Measurements from ENCODE around the gene AGAP1.
"Not testable (repeated sequence)": the region's sequence is repeated elsewhere in the genome, so short reads cannot be mapped to it uniquely, and the experiment has no call there.

AGAP1 gene

DNA sequence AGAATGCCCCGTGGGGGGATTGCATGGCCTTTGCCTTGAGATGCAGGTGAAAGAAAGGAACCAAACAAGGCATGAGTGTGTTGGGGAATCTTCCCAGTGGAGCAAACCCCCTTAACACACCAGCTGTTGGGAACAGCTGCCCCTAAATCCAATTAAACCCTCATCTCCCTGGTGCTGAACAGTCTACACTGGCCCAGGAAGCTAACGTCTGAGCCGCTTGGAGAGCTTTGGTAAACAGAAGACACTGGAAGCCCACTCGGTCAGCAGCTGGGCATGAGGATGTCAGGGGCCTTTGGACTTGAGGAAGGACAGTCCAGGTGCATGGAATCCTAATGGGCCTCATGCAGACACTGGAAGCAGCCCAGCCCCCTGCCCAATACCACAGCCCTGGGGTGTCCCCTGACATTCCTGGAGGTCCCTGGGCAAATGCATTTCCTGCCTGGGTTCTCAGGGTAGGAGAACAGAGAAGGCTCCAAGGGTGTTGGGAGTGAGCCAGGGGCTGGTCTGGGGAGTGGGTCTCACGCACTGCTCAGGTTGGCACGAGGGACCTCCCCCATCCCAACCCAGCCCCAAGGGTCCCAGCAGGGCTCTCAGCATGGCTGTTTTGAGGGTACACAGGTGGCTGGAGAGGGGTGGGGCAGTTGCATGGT, 636.6 kb downstream of the AGAP1 start:
- no peak for DNase-seq (ENCODE audit: low read depth)

DNA sequence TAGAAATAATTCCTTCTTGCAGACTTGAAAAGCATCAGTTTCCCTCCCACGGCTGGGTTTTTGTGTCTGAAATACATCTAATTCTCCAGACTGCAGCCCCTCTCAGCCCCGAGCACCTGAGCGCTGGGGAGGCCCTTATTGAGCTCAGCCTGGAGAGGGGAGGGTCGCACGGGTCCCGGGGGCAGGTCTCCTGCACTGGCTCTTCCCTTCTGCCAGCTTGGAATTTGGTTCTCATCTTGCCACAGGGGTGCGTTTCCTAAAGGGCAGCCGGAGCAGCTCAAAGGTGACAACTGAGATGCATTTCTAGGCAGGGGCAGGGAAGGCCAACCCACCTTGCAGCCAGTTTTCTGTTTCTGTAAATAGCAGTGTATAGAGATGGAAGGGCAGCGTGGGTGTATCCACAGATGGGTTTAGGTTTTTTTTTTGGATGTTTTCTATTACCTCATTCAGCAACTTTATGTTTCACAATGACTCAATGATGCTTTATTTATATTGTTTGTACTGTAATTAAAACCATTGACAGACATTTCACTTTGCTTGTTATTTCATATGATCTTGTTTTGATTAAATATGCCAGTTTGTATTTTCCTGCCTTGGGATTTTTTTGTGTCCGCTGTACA, 637.3 kb downstream of the AGAP1 start:
- DNase-seq (ENCODE audit: low read depth), result no peak

DNA sequence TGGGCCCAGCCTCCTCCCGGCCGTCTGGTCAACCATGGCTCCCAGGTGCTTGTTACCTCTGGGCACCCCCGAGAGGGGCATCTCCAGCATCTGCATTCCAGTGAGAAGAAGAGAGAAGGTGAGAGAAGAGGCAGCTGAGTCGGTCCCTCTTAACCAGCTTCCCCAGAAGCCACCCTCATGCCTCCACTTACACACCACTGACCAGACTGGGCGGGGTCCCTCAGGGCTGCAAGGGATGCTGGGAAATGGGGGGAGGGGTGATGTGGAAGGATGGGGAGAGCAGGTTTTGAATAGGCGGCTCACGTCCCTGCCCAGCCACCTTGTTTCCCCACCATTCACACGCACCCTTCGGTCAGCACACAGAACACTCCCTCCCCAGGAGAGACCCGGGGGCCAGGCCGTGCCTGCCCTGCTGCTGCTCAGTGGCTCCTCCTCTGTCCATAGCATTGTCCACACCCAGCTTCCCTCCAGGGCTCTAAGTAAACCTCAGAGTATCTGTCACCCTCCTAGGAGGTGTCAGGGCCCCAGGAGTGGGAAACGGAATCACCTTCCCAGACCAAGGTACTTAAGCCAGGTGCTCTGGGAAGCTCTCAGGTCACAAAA, 639.7 kb downstream of the AGAP1 start:
- no peak for DNase-seq (ENCODE audit: low read depth)

DNA sequence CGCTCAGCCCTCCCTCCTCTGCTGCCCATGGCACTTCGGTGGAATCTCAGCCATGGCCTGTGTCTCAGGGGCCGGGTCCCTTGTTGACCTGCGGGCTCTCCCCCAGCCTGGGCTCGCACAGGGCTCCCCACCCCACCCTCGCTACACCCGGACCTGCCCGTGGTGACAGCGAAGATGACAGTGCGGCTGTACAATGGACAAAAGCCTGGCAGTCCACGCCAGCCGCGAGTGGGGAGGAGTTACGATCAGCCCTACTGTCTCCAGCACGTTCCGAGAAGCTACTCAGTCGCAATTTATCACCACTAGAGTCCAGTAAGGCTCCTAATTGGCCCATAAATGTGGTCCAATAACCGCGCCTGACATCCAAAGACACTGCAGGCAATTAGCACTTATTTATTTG, 642.7 kb downstream of the AGAP1 start:
- DNase-seq (ENCODE audit: low read depth), result no peak

DNA sequence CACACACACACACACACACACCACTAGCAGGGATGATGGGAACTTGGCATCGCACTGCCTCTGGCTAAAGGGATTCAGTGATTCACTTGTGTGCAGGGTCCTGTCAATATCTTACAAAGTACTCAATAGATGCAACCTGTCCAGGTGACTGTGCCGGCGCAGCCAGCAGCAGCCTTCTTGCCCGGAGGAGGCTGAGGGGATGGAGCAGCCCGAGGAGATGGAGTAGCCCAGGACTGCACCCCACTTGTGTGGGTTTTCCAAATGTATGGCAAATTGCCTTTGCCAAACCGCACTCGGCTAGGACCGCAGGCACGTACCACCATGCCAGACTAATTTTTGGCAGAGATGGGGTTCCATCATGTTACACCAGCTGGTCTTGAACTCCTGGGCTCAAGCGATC, 643.2 kb downstream of the AGAP1 start:
- no peak for DNase-seq (ENCODE audit: low read depth)

DNA sequence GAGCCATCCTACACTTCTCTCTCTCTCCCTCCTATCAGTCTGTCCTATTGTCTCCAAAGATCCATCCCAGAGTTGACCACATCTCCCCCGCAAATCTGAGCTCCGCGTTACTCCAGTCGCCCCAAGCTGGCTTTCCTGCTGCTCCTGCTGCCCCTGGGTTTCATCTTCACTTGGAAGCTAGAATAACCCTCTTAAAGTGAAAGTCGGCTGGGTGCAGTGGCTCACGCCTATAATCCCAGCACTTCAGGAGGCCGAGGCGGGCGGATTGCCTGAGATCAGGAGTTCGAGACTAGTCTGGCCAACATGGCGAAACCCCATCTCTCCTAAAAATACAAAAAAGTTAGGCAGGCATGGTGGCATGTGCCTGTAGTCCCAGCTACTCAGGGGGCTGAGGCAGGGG, 647.8 kb downstream of the AGAP1 start:
- not testable (repeated sequence) for DNase-seq (ENCODE audit: low read depth)

DNA sequence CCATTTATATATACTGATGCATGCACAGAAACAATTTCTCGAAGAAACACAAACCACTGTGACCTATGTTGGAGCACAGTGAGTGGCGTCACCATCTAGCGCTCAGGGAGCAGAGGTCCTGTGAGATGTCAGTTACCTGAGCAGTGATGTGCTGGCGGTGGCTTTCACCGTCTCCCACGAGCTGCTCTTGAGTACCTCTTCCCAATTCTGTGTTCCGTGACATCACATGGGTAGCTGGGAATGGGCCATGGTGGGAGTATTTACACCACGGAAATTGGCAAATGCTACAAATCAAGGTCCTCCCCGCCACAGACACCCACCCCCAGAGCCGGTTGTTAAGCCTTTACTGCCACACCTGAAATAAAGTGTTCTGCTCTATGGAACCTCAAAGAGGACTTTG, 650.0 kb downstream of the AGAP1 start:
- DNase-seq (ENCODE audit: low read depth), result no peak

DNA sequence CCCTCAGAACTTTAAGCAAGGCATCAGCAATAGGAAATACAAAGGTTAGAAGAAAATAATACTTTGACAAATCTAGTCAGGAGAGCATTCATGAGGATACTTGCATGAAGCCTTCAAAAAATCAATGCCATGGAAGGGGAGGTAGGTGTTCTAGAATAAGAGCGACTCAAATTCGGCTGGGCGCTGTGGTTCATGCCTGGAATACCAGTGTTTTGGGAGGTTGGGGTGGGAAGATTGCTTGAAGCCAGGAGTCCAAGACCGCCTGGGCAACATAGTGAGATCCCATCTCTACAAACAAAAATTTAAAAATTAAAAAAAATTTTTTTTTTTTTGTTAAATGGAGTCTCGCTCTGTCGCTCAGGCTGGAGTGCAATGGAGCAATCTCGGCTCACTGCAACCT, 652.6 kb downstream of the AGAP1 start:
- DNase-seq (ENCODE audit: low read depth), result no peak

DNA sequence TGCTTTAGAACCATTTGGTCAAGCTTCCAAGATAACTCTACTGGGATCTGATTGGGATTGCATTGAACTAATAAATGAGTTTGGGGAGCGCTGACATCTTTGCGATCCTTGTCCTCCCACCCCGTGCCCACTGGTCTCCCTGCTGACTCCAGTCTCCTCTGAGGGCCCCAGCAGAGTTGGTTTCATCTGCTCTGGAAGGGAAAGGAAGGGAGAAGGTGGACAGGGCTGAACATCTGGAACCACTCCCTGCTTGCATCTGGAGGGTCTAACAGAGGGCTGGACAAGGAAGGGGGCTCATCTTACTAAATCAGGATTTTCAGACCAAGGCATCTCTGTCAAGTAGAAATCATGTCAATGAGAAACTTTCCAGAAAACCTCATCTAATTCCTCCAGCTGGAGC, 661.6 kb downstream of the AGAP1 start:
- no peak for DNase-seq (ENCODE audit: low read depth)

DNA sequence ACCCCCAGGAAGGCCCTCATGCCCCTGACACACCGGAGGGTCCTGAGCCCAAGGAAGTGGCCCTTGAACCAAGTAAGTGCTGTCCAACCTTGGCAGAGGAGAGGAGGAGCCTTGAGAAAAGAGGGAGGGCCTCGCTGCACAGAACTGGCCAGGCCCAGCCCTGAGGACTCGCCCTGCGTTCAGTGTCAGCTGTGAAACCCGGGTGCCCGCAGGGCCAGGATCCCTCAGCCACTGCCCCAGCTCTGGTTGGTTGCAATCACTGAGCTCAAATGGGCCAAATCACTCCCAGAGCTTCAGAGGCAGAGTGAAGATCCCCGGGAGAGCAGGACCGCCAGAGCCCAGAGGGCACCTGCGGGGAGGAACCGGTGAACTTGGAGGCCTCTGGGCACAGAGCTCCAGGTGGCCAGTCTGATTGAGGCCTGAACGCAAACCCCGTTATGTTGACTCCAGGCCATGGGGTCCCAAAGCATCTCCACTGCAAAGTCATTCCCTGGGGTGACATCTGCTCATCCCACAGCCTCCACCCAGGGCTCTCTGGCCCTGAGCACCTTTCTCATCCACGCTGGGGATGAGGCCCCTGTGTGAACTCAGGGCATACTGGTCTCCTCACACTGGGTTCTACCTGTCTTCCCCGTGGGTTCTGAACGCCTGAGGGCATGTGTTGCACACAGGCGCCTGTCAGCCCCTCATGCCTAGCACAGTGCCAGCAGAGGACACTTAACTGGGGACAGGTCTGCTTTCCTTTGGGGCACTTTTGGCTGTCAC, 662.4 kb downstream of the AGAP1 start:
- DNase-seq (ENCODE audit: low read depth), result no peak

DNA sequence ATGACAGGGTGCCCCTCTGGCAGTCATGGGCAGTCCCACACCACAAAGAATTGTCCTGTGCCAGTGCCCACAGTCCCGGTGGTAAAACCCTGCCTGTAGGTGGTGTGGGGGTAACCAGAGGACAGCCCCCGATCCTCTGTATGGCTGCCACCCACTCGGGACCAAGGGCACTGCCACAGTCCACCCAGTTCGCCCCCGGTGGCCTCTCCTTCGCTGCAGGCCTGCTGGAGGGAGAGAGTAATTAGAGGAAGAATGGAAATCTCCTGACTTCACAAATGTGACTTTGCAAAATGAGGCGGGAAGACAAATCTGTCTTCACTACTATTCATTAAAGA, 663.0 kb downstream of the AGAP1 start:
- DNase-seq (ENCODE audit: low read depth), result no peak

DNA sequence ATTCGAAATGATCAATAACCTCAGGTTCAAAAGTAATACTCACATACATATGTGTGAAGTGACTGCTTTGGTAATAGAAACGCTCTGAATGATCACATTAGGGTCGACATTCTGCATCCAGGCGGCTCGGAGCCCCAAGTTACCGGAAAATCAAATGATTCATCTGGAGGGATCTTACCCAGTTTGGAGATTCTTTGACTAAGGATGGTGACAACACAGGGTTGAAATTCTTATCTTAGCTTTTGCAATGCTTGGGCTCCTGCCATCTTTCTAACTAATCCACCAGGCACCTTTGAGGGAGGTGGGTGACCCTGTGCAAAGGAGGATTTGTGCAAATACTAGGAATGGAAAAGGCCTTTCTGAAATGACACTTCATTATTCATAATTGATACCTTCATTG, 663.5 kb downstream of the AGAP1 start:
- DNase-seq (ENCODE audit: low read depth), result no peak

DNA sequence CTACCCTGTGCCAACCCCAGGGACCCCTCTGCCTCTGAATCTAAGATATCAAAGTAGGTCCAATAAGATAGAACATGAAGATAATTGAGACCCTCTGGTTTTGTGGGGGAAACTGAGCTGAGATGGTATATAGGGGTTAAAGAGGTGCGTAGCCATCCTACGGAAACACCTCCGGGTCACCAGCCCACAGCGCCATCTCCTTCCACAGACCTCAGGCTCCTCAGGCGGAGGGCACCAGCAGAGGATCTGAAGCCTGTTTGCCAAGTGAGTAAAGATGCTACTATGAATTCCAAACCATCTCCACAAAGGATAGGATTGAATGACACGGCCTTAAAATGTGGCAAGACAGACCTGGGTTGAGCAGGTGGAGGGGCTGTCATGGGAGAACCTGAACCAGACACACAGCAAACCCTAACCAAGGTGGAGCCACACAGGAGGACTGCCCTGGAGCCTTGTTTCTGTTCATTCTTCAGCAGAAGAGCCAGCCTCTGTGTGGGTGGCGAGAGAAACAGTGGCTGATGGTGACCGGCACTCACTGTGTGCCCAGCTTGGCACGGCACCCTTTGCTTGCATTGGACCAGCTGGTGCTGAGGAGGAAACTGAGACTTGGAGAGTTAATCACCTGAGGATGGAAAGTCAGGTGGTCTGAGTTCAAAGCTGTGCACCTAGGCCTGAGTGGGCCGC, 664.1 kb downstream of the AGAP1 start:
- DNase-seq (ENCODE audit: low read depth), result no peak

DNA sequence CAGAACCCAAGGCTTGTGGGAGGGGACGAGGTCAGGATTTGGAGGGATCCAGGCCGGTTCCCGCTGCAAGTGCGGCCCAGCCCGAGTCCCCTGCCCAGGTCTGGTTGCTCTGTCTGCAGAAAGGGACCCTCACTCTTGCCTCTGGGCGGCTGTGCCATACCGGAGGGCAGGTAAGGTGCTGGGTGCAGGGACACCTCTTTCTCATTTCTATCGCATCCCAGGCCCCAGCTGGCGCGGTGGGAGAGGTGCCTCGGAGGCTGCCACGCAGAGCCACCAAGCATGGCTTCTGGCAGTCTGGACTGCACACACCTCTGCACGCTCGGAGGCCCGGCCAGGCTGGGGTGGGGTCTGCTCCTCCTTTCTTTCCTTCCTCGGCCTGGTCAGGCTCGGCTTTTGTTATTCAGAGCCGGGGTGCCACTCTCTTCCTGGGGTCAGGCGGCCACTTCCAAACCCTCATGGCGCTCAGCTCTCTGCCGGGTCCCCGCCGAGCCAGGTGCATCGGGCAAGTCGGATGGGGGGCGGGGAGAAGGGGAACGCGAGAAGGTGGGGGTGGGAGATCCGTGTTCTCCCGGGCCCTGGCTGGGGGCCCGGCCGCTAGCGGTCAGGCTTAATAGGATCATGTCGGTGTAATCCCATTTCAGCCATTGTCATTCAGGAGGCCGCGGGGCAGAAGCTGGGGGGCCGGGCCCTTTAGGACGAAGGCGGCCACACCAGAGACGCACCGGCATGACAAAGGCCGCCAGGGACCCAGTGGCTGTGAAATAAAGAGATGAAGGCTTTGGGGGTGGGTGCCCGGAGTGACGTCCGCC, 665.3 kb downstream of the AGAP1 start:
- no peak for DNase-seq (ENCODE audit: low read depth)

DNA sequence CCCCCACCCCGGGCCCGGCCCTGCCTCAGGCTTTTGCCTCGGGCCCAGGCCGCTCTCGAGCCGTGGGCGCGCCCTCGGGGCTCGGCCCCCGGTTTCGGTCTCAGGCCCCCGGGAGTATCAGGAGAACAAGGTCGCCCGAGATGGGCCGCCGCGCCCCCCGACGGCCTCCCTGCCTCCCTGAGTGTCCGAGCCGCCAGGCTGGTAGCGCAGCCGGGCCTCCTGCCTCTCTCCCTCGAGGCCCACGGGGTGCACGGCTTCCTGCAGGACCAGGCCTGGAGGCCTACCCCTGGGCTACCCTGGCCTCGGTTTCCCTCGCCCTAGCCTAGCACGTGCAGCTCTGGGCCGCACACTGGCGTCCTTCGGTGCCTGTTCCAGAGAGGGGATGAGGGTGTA, 665.9 kb downstream of the AGAP1 start:
- DNase-seq (ENCODE audit: low read depth), result no peak

DNA sequence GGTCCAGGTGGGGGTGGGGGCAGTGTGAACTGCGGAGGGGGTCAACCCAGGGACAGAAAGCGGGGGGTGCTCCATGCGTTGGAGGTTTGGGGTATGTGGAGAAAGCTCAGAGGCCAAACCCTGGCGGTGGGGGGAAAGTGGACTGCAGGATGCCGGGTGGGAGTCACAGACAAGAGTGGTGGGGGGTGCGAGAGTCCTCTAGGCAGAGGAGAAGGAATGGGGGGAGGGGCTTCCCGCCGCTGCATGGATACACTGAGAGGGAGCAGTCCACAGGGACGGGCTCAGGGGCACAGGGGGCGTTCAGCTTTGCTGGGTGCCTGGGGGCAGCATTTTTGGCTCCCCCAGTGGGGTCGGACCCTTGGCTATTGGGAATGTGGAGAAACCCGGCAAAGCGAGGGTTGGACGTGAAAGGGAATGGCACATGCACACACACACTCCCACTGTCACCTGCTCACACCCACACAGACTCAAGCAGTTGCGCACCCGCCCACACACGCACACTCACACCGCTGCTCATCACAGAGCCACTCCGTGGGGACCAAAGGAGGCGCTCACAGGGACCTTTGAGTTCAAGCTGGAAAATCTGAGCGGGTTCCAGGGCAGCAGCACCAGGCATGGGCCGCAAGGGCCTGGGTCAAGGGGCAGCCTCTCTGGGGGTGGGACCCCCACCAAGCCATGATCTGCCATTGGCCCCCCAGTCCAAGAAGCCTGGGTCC, 666.7 kb downstream of the AGAP1 start:
- DNase-seq (ENCODE audit: low read depth), result no peak

DNA sequence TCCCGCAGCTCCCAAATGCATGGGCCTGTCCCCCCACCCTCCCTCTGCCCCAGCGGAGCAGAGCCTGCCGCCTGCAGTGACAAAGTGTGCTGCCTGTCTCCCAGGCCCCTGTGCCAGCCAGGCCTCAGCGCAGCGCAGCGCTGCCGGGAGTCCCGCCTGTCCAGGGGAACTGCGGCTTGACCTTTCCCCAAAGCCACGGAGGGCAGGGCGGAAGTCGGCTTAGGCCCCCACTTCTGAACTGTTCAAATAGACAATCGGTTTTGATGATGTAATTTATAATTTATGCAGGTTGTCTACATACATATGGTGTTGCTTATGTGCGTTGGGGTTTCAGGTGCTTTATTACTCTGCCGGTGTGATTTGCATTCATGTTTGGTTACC, 667.2 kb downstream of the AGAP1 start:
- DNase-seq (ENCODE audit: low read depth), result no peak

DNA sequence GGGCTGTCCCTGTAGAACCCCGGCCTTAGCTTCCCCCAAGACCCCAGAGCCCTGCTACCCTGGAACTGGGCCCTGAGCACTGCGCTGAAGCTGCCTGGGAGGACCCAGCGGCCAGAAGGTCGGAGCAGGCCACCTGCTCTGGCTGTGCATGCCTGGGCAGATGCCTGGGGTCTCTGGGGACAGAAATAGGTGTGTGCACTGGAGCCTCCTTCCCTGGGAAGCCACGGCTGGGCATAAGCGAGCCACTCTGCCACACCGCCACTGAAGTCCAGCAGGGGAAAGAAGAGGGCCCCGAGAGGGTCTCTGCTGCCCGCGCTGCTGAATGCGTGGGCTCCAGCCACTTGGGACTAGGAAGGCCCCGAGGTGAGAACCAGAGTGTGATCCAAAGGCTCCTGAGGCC, 667.7 kb downstream of the AGAP1 start:
- DNase-seq (ENCODE audit: low read depth), result no peak

DNA sequence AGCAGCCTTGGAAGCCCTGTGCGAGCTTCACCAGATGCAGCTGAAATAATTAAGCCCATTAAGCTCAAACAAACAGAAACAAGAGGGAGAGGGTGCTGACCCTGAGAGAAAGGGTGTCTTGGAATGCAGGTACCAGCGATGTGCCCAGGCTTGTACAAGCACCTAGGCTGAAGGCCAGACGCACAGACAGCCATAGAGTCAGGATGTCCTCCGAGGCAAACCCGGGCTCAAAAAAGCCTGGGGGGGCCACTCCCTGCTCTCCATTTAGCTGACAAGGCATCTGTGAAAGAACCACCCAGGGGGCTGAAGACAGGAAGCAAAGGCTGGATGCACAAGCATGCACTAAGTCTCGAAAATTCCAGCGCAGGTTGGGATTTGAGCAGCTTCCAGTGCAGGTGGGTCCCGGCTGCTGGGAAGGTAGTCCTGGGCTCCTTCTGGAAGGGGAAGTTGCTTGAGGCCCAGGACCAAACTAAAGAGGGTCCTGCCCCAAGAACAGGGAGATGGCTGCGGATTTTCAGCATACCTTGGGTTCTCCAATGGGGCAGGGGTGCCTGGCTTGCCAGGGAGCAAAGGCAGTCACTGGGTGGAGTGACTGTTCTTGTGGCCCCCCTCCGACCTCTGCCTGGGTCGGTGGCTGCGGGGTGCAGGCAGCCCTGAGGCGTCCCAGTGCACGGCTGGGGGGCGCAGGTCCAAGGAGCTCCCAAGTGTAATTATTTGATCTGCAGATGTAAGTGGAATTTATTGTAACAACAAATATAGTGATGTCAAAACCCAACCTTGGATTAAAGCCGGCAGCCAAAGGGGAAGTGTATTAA, 668.4 kb downstream of the AGAP1 start:
- DNase-seq (ENCODE audit: low read depth), result no peak

DNA sequence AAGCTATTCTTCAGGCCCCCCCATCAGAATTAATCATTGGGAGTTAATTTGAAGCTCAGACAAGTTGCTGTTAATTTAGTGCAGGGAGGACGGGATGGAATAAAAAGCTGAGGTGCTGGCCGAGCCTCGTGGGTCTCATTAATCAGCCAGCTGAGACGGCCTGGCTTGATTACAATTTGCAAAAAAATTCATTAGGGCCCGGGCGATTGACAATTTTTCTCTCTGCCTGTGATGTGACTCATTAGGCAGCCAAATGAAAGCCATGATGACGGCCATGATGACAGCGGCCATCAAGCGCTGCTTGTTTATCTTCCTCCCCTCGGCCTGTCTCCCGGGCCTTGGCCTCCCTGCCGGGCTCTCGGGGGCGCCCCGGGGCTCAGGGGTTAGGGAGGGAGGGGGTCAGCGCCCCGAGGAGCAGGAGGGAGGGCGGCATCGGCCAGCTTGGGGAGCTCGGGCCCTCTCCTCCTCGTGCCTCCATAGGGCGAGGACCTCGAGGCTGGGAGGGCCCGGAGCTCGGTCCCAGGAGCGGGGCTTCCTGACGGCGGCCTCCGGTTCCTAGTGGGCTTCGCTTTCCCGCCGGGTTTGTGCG, 669.1 kb downstream of the AGAP1 start:
- no peak for DNase-seq (ENCODE audit: low read depth)

All from activated gamma-delta T cell treated with anti-CD3 and anti-CD28 coated beads, Interleukin-2, amount 50 U/mL, for 16 hours (primary cell).